ENCODE measurements around the gene PRSS36.

DNA sequence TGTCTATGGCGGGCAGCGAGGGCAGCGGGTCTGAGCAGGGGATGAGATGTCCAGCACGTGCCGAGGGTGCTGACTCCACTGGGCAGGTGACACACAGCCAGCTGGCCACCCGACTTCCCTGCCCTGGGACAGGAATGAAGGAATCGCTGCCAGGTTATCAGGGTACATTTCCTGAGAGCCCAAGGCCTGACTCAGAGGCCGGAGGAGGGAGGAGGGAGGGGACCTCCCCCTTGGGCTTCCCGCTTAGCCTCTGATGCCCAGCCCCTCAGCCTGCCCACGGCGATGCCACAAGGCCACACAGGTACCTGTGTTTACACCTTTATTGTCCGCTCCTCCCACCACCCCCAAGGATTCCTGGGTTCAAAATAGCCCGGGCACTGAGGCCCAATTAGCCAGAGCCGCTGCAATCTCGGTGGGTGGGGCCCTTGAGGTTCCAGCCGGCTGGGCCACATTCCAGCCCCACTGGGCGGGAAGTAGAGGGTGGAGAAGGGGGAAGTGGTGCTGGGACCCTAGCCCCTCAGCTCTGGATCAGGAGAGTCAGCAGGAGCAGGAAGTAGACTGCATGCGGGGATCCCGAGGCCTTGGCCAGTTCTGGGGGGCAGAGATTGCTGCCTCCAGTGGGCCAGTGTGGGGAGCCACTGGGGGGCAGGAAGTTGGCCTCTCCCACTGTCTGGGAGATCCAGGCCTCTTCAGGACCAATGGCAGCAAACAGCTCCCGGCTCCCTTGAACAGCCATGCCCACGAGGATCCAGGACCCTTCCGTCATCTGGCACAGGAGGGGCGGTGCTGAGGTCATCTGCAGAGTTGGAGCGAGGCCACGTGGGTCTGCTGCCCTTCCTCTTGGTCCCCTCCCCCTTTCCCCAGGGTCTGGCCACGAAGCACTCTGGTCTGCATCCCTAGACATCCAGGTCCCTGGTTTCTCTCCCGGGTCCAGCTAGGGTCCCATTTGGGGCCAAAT lies 11.0 kb downstream of the PRSS36 start:
- TF ChIP-seq, protein P1, sequence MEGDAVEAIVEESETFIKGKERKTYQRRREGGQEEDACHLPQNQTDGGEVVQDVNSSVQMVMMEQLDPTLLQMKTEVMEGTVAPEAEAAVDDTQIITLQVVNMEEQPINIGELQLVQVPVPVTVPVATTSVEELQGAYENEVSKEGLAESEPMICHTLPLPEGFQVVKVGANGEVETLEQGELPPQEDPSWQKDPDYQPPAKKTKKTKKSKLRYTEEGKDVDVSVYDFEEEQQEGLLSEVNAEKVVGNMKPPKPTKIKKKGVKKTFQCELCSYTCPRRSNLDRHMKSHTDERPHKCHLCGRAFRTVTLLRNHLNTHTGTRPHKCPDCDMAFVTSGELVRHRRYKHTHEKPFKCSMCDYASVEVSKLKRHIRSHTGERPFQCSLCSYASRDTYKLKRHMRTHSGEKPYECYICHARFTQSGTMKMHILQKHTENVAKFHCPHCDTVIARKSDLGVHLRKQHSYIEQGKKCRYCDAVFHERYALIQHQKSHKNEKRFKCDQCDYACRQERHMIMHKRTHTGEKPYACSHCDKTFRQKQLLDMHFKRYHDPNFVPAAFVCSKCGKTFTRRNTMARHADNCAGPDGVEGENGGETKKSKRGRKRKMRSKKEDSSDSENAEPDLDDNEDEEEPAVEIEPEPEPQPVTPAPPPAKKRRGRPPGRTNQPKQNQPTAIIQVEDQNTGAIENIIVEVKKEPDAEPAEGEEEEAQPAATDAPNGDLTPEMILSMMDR (IDR thresholded peaks at IDR 0.05), result no peak
- no peak for TF ChIP-seq POLR2A (IDR thresholded peaks at IDR 0.05)

Data from testis (tissue), 2 donors.